Peyer's patch (tissue), 4 donors: ENCODE results near the gene ZNF213.

Source experiments
- POLR2A ChIP-seq, 2 donors: fragments of 450-650 bp; IDR thresholded peaks; one replicate each; pipeline ENCODE4 v1.5.1; 2017; ENCODE audit warnings: antibody characterized with exemption in 2 of 2, mild to moderate bottlenecking in 2 of 2, moderate library complexity in 2 of 2
- TF ChIP-seq, protein P1 (sequence below), 6 experiments: fragments of 450-650 bp in 4 of 6; fragments of 200-600 bp in 2 of 6; sonication (generic) in 1 of 6; IDR thresholded peaks; one replicate each; pipeline ENCODE4 v1.5.1; 2017 to 2019; ENCODE audit warnings: antibody characterized with exemption in 6 of 6, mild to moderate bottlenecking in 3 of 6, moderate library complexity in 1 of 6

DNA sequence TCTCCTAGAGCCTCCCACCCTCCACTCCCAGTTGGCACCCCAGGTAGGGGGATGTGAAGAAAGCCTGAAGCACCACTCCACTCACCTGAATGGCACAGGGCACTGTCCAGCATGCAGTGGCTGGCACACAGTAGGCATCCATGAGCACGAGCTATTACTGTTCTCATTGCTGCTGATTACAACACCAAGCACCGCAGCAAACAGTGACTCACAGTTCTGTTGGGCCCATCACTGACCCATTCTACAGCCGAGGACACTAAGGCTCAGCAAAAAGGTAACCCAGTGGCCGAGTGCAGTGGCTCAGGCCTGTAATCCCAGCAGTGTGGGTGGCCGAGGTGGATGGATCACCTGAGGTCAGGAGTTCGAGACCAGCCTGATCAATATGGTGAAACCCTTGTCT lies 38.5 kb upstream of the ZNF213 start:
- TF ChIP-seq, protein P1, sequence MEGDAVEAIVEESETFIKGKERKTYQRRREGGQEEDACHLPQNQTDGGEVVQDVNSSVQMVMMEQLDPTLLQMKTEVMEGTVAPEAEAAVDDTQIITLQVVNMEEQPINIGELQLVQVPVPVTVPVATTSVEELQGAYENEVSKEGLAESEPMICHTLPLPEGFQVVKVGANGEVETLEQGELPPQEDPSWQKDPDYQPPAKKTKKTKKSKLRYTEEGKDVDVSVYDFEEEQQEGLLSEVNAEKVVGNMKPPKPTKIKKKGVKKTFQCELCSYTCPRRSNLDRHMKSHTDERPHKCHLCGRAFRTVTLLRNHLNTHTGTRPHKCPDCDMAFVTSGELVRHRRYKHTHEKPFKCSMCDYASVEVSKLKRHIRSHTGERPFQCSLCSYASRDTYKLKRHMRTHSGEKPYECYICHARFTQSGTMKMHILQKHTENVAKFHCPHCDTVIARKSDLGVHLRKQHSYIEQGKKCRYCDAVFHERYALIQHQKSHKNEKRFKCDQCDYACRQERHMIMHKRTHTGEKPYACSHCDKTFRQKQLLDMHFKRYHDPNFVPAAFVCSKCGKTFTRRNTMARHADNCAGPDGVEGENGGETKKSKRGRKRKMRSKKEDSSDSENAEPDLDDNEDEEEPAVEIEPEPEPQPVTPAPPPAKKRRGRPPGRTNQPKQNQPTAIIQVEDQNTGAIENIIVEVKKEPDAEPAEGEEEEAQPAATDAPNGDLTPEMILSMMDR (IDR thresholded peaks at IDR 0.05), result no peak
- TF ChIP-seq POLR2A (IDR thresholded peaks at IDR 0.05), result no peak
